HG03175 (cell line): ENCODE results near the gene SEMA5A.

Experiments used
- ATAC-seq: cut with Tn5 transposase; IDR thresholded peaks from one replicate; pipeline ENCODE4 v1.9.1; 2021; ENCODE audit warnings: mild to moderate bottlenecking, moderate library complexity; ENCODE audit not compliant: unreplicated experiment

SEMA5A gene

DNA sequence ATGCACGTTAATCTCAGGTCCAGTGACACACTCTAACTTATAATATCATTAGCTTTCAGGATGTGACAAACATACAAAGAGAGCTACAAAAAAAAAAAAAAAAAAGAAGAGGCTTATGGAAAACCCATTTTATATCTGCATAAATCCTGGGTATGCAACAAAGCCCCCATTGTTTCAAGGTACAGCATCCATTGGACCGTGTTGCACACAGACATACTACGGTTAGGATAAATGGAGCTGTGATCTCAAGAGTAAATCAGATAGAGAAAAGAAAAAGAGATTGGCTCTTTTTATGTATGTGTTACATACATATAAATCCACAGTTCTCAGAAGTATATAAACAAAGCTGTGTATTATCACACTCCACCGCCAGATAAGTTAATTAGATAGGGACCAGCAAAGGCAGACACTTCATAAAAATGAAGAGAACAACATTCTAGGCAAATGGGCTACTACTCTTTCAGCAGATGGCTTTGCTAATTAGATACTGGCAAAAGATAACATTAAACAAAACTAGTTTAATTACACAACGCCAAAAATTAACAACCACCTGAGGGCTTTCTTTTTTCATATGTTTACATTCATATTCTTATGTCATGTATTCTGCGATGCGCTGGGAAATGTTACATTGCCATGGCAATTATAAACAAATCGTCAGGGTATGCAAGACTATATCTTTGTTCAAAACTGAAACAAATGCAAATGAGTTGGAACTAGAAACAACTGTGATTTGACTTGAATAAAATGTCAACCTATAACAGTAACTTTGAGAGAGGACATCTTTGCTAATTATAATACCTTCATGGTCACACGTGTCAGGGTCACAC, 304.2 kb downstream of the SEMA5A start:
- ATAC-seq = no peak

DNA sequence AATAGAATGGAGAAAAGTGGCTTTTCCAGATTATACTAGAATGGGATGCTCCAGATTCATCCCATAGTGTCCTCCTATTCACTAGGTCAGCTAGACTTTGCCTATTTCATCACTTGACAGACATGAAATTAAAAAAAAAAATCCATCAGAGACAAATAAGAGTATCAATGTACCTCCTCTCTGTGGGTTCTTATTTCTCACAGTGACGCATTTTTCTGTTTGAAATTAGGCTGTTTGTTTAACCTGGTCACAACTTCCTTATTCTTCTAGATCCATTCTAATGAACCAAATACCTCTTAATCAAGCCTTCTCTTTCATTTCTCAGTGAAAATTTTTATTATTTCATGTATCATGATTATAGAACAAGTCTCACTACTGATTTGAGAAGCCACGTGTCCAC, 305.4 kb downstream of the SEMA5A start:
- no peak for ATAC-seq

DNA sequence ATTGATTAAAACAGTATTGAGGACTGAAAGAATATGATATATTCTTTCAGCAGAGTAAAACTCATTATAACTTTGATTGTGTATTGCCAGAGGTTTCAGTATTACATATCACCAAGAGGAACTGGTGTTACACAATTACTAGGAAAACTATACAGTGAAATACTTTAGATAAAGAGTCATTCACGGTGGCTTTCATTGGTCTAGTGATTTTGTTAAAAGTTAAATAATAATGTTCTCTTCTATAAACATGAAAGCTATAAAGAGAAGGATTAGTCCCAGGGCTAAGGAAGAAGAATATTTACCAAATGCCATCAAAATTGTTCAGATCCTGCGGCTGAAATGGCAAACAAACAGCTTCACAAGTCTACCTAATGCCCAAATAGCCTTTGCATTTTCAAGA, 306.2 kb downstream of the SEMA5A start:
- ATAC-seq = no peak

DNA sequence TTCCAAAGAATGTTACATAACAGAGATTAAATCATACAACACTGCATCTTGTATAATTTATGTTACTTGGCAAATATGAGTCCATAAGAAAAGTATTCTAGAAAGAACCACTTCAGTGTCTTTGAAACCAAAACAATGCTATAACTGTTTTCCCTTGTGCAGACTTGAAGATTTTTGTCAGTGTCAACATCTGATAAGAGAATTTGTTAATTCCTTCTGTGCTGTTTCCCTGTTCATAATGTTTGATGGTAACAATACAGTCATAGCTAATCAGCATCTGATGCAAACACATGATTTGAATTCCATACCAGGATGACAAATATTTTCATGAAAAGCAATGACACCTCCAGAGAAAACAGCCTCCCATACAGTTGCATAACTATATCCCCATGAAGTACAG, 306.8 kb downstream of the SEMA5A start:
- ATAC-seq = no peak

DNA sequence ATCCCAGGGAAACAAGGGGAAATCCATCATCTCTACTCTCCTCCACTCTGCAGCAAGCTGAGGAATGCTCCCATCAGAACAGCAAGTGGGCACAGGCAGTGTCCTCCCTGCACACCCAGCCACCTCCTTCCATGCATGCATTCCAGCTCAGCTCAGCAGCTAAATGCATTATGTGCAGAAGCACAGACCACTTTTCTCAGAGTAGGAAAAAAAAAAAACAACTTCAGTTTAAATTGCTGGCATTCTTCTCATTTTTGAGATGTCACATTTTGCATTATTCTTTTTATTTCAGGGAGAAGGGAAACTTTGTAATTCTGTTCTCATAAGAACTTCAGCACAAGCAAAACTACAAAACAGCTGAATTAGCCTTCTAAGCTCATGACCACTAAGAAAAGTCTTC, 312.2 kb downstream of the SEMA5A start:
- no peak for ATAC-seq

DNA sequence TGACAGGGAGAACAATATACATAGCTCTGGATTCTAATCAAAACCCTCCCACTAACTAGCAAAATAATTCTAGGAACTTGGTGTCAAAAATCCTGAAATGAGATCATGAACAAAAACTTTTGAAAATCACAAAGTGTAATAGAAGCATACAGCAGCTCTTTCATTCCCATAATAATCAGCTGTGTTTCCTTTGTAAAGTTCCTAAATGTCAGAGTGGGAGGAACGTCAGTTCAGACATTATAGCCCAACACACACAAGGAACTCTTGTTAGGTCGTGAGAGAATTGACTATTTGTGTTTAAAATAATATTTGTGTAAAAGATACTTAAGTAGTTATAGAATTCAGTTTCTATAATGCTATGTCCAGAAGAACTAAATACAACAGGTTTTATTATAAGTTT, 312.8 kb downstream of the SEMA5A start:
- no peak for ATAC-seq

DNA sequence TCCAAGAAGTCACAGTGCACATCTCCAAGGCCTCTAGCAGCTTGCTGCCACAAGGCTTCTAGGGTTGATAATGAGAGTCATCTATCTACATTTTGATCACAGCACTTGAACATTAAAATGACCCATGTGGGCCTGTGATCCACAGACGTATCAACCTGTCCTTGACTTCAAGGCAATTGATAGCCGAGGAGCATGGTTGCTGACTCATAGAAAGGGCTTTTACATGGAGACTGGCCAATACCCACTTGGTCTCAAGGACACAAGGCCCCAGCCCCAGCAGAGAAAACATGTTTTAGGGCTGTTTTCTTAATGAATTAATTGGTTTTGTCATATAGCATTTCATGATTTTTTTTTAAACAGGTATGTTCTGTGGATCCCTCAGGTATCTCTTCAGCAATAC, 314.0 kb downstream of the SEMA5A start:
- ATAC-seq = no peak

DNA sequence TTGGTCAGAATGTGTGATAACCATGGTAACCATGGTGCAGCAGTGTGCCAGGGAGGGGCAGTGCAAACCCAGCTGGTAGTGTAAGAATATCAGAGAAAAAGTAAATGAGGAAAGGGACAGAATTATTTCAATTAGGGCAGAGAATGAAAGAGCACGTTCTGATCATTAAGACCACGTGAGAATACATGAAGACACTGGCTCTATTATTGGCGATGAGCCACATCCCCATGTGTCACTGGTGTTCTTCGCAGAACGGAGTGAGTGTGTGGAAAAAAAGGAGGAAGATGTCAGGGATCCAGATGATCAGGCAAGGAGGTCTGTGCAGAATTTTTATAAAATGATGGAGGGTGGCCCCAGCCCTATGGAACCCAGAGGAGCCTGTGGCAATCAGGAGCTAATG, 315.5 kb downstream of the SEMA5A start:
- ATAC-seq = no peak

DNA sequence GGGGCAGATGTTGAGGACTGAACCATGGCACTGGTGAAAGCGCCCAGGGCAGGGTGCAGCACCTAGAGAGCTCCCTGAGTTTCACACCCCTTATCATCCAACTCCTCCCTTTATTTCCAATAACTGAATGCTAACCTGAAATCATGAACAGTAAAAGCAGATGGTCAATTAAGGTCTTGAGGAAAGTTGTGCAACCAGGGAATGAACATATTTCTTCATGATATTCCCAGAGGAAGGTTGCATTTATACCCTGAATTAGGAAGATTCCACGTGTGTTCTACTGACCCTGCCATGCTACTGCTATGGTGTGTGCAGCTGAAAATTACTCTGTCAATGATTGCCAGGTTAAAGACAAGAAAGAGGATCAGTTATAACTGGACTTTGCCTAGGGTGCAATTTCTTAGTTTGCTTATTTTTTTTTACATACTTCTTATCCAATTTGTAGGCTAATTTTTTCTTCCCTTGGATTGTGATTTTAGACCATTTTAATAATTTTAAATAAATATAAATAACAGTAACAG, 319.8 kb downstream of the SEMA5A start:
- no peak for ATAC-seq

DNA sequence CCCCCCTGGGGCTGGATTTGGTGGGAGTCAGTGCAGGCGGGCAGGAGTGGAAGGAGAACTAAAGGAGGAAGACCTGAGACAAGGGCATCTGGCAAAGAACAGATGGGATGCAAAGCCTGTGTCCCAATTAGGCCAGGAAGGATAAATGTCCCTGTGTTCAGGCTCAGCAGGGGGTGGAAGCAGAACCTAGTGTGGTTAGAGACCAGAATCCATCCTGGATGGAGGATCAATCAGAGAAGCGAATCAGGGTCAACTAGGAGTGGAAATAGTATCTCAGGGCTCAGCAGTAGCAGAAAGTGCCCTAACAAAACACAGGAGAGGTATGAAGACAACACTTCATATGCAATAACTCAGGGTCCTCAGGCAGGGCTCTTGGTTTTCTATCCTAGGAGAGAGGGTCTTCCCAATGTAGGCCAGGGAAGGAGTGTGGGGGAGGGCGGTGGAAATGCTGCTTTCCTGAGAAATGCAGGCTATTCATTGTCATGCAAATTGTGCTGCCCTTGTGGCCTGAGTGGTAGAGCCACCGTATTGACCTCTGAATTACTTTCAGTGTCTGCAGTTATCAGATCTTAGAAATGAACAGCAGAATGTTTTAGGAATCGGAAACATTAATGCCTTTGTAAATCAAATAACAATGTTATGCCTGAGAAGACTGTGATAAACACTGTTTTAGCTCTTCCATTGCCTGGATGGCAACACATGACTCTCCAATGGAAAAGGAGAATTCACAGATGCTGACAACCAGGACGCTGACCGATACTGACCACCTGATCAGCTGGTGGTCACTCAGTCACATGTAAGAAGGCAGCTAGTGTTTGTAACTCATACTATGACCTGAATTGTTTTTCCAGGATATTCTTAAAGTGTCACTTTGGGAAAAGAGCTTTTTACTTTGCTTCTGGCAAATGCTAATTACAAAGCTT, 323.6 kb downstream of the SEMA5A start:
- ATAC-seq = no peak

DNA sequence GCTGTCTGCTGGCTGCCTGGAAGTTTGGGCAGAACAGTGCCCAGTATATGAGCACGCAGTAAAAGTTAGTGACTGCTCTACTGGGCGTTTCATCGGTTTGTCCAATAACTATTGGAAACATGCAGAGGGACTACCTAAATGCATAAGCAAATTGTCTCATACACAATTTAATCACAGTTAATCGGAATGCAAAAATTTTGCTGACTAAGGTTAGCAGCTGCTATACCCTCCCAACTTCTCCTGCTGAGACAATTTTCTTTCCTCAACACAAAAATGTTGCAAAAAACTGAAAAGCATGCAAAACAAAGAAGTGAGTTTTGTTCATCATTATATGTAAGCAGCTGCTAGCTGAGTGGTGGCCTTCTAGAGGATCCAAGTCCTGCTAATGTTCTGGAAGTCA, 327.5 kb downstream of the SEMA5A start:
- no peak for ATAC-seq

DNA sequence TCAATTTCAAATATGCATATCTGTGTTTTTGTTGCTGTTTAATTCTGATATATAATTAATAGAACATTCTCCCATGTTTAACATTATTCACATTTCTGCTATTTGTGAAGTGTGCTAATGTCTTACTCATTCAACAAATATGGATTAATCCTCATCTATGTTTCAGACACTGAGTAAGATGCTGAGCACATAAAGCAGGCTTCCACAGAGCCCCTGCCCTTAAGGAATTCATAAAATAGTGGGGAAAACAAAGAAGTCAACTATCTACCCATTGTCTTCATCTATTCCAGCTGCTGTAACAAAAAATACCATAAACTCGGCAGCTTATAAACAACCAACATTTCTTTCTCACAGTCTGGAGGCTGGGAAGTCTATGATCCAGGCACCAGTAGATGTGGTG, 333.3 kb downstream of the SEMA5A start:
- ATAC-seq = no peak

DNA sequence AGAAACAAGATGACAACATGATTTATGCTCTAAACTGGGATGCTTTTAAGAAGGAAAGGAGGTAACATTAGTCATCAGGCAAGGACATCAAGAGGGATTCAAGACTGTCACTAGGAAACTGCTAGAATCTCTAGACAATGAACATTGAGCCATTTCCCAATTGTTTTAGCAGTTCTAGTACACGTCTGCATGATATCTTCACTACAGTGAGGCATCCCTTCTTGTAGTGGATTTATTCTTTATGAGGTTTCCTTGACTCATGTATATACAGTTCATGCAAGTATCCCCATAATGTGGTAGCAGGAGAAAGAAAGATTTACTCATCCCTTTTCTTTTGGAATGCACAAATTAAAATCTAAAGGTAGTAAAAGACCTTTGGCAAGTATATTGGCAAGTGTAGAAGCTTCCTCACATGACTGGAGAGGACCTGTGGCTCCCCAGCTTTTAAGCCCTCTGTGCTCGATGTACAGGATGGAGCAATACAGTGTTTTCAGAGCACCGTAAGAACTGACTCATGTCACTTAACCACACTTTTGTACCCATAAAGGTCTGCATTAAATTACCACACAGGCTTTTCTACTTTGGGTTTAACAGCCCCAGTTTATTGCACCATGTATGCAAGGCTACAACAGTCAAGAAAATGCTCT, 335.9 kb downstream of the SEMA5A start:
- no peak for ATAC-seq

DNA sequence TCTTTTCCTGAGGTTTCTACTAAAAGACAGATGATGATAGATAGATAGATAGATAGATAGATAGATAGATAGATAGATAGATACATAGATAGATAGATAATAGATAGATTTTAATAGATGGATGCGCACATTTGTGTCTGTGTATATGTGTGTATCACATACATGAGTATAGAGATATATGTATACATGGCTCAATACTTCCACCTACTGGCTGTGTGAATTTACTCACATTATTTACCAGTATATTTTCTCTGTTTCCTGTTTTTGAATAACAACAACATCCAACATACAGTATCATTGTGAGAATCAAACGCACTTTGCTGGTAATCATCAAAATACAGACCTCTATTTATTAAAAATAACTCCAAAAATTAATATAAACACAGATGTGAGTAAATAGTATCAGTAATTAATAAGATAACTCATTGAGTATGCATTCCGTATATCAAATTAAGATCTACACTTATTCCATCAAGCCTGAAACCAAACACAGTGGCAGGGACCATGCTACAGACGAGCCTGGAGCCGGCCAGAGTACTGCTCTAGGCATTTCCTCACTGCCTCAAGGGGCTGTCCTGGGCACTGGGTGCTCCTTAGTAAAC, 338.0 kb downstream of the SEMA5A start:
- peak; percentile 80 for ATAC-seq

DNA sequence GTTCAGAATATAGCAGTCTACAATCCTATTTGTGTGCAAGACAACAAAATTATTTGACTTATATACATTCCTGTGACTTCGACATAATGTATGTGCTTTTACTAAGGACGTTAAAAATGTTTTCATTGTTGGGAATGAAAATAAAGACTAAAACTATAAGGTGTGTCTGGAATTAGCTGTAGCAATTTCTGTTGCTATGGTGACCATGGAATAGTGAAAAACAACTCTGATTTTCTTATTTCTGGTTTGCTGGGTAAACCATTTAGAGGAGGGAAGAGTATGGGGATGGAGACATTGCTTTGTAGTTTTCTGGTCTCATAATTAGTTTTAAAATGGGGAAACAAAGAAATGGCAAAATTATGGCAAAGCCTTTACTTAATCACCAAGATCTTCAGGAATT, 343.2 kb downstream of the SEMA5A start:
- no peak for ATAC-seq

DNA sequence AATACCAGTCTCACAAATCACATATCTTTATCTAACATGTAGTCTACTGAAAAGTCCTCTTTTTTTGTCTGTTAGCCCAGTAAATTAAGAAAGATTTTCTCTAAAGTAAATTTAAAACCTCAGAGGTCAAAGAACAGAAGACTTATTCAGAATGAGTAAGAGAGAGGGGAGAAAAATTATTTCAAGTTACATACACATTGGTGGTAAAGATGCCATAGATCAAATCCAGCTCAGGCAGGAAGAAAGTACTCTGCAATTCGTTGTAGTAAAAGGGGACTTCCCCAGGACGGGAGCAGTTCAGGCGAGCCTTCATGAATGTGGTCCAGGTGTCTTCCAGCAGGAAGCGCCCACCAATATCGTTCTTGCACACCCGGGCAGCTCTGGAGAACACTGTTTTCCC, 344.1 kb downstream of the SEMA5A start:
- no peak for ATAC-seq

DNA sequence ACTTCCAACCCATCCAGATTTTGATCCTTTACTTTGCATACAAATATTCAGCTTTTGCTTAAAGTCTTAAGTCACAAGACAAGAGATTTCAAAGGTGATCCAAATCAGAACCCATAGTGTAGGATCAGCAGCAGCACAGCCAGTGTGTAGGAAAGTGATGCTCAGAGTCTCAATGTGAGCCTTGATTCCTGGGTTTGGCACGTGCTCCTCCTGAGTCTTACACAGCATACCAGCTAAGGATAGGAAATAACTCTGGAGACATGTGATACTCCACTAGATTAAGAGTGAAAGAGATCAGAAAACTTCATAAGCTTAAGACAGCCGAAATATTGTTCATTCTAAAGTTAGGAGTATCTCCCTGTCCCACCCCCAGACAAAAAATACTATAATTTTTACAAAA, 344.9 kb downstream of the SEMA5A start:
- ATAC-seq = no peak

DNA sequence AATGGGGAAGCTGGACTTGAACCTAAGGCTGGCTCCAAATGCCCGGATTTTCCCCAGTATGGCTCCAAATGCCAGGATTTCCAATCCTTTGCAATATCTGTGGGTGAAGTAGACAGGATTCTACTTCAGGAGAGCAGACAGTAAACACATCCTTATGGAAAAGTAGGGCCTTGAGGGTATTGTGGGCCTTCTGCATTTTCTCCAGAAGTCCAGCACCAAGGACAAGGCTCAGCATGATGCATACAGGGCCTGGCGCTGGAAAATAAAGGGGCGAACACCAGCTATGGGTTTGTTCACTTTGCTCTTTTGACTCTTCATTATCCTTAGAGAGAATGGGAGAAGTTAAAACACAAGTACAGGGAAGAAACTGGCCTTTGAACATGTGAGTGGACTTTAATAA, 347.5 kb downstream of the SEMA5A start:
- ATAC-seq = no peak

DNA sequence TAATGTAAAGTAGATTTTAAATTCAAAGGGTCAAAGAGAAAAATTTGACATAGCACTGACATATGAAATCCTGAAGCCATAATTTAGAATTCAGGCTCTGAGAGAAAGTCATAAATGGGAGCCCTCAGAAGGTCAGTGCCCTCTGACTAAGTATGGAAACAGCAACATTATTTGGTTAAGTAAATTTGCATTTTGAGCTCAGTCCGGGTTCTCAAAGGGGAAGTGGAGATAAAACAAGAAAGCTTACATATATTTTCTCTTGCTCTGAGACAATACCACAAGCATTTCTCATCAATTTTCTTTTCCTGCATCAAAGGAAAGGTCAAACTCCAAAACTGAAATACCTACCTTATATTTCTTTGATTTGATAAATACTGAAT, 348.0 kb downstream of the SEMA5A start:
- peak; percentile 99 for ATAC-seq

DNA sequence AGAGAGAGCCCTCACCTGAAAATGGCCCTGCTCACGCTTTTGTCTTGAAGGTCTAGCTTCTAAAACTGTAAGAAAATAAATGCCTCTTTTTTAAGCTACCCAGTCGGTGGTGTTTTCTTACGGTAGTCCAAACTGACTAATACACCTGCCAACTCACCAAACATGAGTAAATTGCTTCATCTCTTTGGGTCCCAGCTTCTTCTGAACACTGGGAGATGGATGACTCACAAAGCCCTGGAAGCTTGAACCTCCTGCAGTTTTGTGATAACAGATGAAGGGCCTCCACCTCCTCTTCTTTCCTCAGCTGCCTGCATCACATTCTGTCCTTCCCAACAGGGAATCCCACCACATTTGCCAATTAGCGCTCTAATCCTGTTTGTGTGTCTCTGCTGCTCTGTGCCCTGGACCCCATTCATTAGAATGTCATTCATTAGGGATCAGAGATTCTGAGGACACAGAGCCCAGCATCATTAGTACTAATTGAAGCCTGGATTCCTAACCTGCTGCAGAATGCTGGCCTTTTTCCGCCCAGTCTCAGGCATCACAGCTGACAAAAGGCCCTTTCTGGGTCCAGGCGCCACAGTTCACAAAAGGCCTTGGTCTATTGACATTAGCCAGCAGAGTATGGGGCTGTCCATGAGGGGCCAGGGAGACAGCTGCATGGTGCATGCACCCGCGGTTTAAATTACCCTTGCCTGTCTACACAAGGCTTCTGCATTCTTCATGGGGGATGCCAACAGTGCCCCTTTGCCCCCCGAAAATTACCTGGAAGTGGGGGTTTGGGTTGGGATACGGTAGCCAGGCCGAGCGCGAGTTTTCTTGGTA, 349.3 kb downstream of the SEMA5A start:
- ATAC-seq = no peak
